NCI-H187 treated with DMSO at 0.1 percent for 48 hours (cell line): ENCODE results near the gene PARD3B.

Source experiments
- DNase-seq: peaks from one replicate; lab custom pipeline; 2025; lab: John Stamatoyannopoulos, UW

Gene PARD3B

GRCh38 chr2:204590063-204590462 is 44.8 kb downstream of the PARD3B start:
- no peak for DNase-seq

DNA sequence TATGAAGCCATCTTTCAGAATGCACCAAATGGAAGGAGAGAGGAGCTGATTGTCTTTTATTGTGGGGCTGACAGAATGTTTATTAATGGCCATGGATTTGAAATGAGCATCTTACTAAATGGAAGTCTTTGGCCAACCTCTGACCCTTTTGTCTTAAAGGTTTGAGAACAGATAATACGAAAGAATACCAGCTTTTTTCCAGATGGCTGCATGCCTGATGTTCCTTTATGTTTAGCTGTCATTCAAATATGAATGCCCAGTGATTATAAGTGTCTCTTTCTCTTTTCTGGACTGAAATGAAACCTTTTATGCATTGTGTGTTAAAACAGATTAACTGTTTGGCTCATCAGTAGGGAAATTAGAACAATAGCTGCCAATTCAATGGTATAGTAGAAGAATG is 46.0 kb downstream of the PARD3B start:
- DNase-seq, result no peak

DNA sequence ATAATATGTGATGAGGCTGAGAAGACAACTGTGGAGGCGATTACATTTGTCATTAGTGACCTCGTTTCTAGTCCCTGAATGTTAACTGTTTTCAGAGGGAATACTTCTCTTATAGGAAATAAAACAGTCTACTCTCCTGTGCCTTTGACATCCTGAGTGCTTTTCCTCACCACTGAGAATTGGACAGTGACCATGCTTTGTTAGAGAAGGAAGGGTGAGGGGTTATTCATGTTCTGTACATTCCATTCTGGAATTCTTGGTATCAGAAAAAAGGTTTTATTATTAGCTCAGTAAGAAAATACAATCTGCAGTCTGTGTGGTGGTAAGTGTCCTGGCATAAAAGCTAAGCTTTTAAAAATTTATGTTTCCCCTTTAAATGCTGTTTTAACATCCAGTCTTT is 58.8 kb downstream of the PARD3B start:
- DNase-seq, result no peak

DNA sequence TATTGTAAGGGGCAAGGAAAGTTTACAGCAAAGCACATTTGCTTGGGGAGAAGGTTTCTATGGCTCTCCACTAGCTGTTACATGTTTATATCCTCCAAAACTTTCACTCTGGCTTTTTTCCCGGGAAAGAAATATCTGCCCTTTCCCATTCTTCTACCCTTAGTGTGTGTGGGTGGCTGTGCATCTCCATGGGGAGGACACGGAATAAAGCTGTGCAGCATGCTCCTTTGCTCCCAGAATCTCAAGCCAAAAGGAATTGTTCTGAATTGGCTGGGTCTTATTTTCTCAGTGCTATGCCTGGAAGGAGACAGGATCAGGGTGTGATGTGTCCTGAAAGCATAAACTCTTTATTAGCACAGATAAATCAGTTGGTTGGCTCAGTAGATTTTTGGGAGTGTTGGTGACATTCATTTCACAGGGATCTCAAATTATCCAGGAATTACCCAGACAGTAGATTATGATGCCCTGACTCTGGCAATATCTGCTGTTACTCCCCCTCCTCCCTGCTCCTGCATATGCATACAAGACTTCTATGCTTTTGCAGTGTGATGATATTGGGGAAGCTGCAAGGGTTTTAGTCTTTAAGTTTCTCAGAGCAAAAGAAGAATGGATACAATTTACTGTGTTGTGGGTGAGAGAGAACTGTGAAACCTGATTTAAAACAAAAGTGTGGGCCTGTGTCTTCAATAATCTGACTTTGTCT is 63.1 kb downstream of the PARD3B start:
- no peak for DNase-seq

DNA sequence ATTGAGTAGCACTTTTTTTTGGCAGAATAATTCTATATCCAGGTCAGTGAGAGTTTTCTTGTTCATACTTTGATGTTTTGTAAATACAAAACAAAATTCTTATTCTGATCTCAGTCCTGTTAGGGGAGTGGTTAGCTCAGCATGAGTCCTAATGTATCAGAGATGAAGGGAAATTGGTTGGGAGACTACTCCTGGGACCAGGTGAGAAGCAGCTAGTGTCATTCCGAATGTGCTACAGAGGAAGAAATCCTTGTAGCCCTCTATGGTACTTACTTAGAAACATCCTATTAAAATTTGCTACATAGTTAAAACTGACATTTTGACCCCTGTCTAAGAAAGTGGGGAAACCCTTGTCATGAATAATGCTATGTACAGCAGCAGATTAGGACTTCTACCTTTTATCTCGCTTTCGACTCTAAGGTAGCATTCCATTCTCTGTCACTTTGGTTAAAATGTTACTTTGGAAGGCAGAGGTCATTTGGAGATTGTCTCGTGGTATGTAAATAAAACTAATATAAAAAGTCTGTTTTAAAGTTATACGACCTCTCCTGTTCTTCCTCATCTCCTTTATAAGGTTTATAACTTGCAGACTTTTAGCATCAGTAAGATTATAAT is 65.8 kb downstream of the PARD3B start:
- no peak for DNase-seq

- DNase-seq, result no peak
Observed at GRCh38 chr2:204611764-204612163, 66.5 kb downstream of the PARD3B start.

GRCh38 chr2:204613635-204614034 is 68.4 kb downstream of the PARD3B start:
- no peak for DNase-seq

GRCh38 chr2:204615456-204615855 is 70.2 kb downstream of the PARD3B start:
- DNase-seq, result no peak

DNA sequence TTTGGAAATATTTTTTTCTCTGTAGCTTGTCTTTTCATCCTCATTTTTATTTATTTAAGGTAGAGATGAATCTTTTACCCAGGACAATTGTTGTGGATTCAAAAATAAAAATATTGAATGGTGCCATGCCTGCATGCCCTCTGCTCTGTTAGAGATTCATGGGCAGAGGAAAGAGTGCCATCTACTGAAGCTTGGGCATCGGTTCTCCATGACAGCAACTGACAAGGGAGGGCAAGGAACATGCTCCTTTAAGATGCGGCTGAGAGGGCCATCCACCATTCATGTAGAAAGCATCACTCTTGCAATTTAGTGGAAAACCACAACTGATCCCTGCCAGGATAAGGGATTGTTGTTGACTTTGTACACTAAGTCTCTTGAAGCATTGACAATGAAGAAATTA is 79.9 kb downstream of the PARD3B start:
- DNase-seq, result no peak

DNA sequence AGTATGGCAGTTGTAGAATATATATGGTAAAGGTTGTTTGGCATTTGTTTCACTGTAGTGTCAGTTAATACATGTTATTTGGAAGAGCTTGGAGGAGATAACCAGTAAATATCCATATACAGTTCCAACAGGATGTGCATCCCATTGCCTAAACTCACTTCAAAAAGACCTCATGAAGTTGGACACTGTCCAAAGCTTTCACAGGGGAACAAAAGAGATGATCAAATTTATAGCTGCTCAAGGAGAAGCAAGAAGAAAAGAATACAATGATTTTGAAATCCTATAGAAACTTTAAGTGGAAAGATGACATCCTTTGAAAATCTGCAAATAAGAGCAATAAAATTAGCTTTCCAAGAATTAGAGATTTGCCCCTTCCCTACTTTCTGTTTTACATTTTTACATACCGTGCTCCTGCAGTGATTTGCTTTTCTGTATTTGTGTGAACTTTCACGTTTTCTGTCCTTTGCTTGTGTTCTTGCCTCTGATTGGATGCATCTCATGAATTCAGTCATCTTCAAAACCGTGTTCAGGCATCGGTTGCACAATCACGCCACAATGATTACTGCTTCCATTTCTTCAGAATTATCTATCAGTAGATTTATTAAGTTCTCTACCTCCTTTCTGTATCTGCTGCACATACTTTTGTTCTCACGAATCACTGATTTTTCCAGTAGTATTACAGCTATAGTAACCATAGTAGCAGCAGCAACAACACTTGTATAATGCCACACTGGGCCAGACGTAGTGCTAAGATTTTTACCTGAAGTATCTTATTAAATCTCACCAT is 83.8 kb downstream of the PARD3B start:
- DNase-seq, result no peak

- DNase-seq, result no peak
Observed at GRCh38 chr2:204632410-204632809, 87.1 kb downstream of the PARD3B start.

- no peak for DNase-seq
Observed at GRCh38 chr2:204634564-204634963, 89.3 kb downstream of the PARD3B start.

GRCh38 chr2:204635478-204635877 is 90.2 kb downstream of the PARD3B start:
- DNase-seq, result no peak

GRCh38 chr2:204638471-204639194 is 93.4 kb downstream of the PARD3B start:
- no peak for DNase-seq

DNA sequence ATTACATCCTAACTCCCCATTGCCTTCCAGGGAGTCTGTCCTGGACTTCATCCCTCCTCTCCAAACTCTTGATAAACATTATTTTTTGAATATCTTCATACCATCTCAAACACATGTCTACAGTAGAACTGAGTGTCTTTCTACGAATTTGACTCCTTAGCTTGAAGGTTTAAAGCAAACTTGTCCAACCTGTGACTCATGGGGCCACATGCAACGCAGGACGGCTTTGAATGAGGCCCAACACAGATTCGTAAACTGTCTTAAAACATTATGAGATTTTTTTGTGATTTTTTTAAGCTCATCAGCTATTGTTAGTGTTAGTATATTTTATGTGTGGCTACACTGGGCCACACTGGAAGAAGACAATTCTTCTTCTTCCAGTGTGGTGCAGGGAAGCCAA is 98.1 kb downstream of the PARD3B start:
- DNase-seq, result no peak

DNA sequence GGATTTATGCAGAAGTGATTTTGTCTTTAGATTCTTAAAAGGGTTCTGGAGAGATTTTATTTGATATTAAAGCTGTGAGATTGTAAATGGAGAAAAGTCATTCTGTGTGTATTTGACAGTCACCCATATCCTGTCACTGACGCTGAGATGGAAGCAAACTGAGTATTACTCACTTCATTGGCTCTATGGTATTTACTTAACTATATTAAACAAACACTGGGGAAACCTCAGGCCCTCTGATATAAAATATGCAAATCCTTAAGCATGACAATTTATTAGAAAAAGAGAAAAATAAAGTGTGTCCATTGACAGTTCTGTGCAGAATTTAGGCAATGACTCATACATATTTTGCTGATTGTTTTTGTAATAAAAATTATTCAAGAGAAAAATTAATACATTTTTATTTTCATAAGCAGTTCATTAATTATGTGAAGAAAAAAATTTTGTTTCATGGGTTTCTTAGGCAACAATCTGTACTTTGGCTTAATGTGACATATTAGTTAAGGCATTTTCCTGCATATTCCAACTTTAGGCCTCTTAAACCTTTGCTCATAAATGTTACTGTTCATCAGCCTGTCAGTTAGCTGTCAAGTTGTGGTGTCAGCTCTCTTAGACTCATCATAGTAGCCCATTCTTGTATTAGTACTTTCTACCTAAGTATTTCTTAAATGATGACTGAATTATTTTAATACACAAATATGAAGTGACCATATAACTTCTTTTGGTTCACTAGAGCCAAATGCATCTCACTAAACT is 99.9 kb downstream of the PARD3B start:
- no peak for DNase-seq

GRCh38 chr2:204647626-204648025 is 102.4 kb downstream of the PARD3B start:
- DNase-seq, result no peak

GRCh38 chr2:204650611-204651010 is 105.3 kb downstream of the PARD3B start:
- DNase-seq, result no peak

DNA sequence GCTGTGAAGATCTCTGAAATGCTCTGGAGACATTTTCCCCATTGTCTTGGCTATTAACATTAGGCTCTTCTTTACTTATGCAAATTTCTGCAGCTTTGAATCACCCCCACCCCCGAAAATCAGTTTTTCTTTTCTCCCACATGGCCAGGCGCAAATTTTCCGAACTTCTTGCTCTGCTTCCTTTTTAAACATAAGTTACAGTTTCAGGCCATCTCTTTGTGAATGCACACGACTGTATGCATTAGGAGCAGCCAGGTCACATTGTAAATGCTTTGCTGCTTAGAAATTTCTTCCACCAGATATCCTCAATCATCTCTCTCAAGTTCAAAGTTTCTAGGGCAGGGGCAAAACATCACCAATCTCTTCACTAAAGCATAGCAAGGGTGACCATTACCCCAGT is 106.8 kb downstream of the PARD3B start:
- no peak for DNase-seq

DNA sequence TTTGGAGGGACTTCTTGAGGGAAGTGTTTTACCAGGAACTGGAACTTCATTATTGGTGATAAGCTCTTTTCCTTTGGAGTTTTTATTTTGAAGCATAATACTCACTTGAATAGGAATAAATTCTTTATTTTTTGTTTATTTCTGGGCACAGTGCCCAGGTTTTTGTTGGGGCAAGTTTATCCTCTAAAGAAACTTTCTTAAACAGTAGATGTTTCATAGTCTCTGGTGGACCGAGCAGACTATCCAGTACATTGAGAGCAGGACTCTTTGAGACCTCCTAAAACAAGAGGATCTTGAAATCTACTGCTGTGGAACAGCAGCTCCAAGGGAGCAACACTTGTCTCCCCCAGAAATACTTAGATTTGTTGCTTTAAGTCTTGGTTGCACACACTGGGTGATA is 109.4 kb downstream of the PARD3B start:
- no peak for DNase-seq

GRCh38 chr2:204655101-204655500 is 109.8 kb downstream of the PARD3B start:
- DNase-seq, result no peak

- no peak for DNase-seq
Observed at GRCh38 chr2:204655626-204656025, 110.4 kb downstream of the PARD3B start.
